GM21526 (cell line): ENCODE measurements around the gene SRMS.

ENCODE experiments used
- ATAC-seq: cut with Tn5 transposase; IDR thresholded peaks from one replicate; pipeline ENCODE4 v1.9.1; 2021; ENCODE audit warnings: moderate library complexity; ENCODE audit not compliant: unreplicated experiment, low FRiP score

The SRMS gene

GRCh38 chr20:63547725-63548480, at the start of gene SRMS:
TSS of gene SRMS (minus strand) at chr20:63547749. CDS start at chr20:63547463, 286 bp downstream.
- no peak for ATAC-seq

GRCh38 chr20:63596423-63596822, 48.9 kb upstream of the SRMS start:
- no peak for ATAC-seq

GRCh38 chr20:63595416-63596127, 48.0 kb upstream of the SRMS start:
- ATAC-seq: no peak

- ATAC-seq: no peak
Observed at GRCh38 chr20:63594043-63594561, 46.6 kb upstream of the SRMS start.

GRCh38 chr20:63592661-63593060, 45.1 kb upstream of the SRMS start:
- no peak for ATAC-seq

GRCh38 chr20:63591786-63592355, 44.3 kb upstream of the SRMS start:
- no peak for ATAC-seq

- ATAC-seq: no peak
Observed at GRCh38 chr20:63591147-63591533, 43.6 kb upstream of the SRMS start.

GRCh38 chr20:63590218-63591146, 42.9 kb upstream of the SRMS start:
- no peak for ATAC-seq

GRCh38 chr20:63589261-63590217, 42.0 kb upstream of the SRMS start:
- no peak for ATAC-seq

GRCh38 chr20:63588641-63589041, 41.1 kb upstream of the SRMS start:
- ATAC-seq: no peak

GRCh38 chr20:63587776-63588591, 40.4 kb upstream of the SRMS start:
- ATAC-seq: no peak

- ATAC-seq: no peak
Observed at GRCh38 chr20:63587256-63587655, 39.7 kb upstream of the SRMS start.

GRCh38 chr20:63586797-63587196, 39.2 kb upstream of the SRMS start:
- ATAC-seq: no peak

GRCh38 chr20:63585616-63586565, 38.3 kb upstream of the SRMS start:
- ATAC-seq: no peak

- no peak for ATAC-seq
Observed at GRCh38 chr20:63582382-63583063, 35.0 kb upstream of the SRMS start.

GRCh38 chr20:63580796-63581461, 33.4 kb upstream of the SRMS start:
- ATAC-seq: no peak
